ENCODE results near the gene PDLIM5. TPM values are rescaled to one million over a fixed set of nuclear protein-coding genes. Genes with fewer than 3 reads are reported as not detected.
"Not testable (repeated sequence)": the region's sequence is repeated elsewhere in the genome, so short reads cannot be mapped to it uniquely, and the experiment has no call there.

Gene PDLIM5
- total and polyA plus RNA-seq, 5 donors from 2014 or later: 36.5 to 64.5 (median 45.3) TPM

DNA sequence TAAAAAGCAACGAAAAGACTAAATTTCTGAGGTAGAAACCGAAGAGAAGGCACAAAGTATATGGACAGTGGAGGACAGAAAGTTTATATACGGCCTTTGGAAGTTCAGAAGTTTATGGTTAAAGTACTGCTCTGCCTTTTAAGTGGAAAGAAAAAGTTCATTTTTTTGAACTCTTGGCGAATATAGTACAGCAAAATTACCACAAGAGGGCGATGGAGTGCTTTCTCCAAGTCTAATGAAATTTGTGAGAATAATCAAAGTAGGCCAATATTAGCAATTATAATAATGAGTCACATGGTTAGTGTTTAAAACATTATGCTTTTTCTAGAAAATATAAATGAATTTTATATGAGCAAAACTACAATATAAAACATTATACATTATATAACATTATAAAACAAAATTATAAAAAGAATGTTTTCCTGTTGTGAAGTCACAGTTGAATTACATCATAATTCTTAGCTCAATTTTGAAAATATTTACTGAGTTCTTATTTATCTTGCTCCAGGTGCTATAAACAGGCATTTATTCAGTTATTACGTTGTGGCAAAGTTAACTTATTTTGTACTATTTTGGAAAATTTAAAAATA is 169.8 kb downstream of the PDLIM5 start:
- Mint-ChIP-seq H3K27me3 (no peaks in the 10 kb centered on the region), H3K36me3 (peaks cover 21% of the 10 kb centered on the region), H3K27ac (no peak overlapping the region), H3K9me3 (no peaks in the 10 kb centered on the region), H3K4me3 (no peak overlapping the region), H3K4me1 (peaks cover 0 to 4% (median 0%) of the 10 kb centered on the region in 4 donors)
- no peak for ATAC-seq (ENCODE audit: low read depth in 2 of 2)
- Histone ChIP-seq H3K27me3 (ENCODE audit: control insufficient read depth, insufficient read depth, low read length) (no peaks in the 10 kb centered on the region), H3K27ac (ENCODE audit: insufficient read depth, low read length, poor library complexity, severe bottlenecking) (no peak overlapping the region), H3K4me1 (ENCODE audit: control insufficient read depth, insufficient read depth, low read length, poor library complexity, severe bottlenecking) (no peaks in the 10 kb centered on the region), H3K4me3 (ENCODE audit: low read depth, low read length) (no peak overlapping the region), H3K9me3 (ENCODE audit: control insufficient read depth in 2 of 2, low read length in 2 of 2) (no peaks in the 10 kb centered on the region), H3K36me3 (ENCODE audit: control insufficient read depth, insufficient read depth, low read length) (peaks cover 2% of the 10 kb centered on the region)
- DNase-seq: peak; percentile 3 to 54 (median 36)

DNA sequence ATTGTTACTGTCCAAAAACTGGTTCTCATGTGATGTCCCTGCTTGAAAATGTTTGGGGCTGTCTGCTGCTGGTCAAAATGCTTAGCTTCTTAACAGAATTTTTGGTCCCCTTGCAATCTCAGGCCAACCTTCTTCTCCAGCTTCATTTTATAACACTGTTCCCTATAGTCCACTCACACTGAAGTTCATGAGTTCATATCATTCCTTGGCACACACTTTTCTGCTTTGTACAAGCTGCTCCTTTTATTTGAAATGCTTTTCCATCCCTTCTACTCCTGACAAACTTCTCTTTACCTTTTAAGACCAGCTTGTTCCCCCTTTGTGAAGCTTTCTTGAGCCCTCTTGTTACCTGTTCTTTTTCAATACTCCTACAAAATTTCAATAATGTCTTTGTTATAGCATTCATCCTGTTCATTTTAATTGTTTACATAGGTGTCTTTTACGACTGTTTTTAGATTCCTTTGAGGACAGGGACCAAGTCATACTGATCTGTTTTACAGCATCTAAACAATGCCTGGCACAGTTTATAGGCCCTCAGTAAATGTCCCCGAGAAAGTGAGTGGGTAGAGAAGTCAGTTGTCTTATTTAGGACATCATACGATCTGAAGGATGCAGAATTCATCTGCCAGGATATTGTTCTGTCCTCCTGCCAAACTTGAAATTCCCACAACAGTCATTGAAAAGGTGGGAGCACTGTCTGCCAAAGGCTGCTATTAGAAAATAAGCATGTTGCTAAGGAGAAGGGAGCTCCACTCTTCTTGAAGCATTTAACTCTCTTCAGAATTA is 171.6 kb downstream of the PDLIM5 start:
- peak overlapping the region in 1 of 3 donors; percentile 33 for H3K27ac Mint-ChIP-seq
- Histone ChIP-seq H3K36me3 (ENCODE audit: control insufficient read depth, insufficient read depth, low read length) (peaks cover 2% of the 10 kb centered on the region), H3K4me3 (ENCODE audit: low read depth, low read length) (no peak overlapping the region), H3K27ac (ENCODE audit: insufficient read depth, low read length, poor library complexity, severe bottlenecking) (no peak overlapping the region), H3K27me3 (ENCODE audit: control insufficient read depth, insufficient read depth, low read length) (no peaks in the 10 kb centered on the region), H3K4me1 (ENCODE audit: control insufficient read depth, insufficient read depth, low read length, poor library complexity, severe bottlenecking) (no peaks in the 10 kb centered on the region), H3K9me3 (ENCODE audit: control insufficient read depth in 2 of 2, low read length in 2 of 2) (no peaks in the 10 kb centered on the region)
- H3K9me3 Mint-ChIP-seq: no peaks in the 10 kb centered on the region
- H3K4me3 Mint-ChIP-seq: no peak overlapping the region
- ATAC-seq (ENCODE audit: low read depth in 2 of 2): no peak
- peaks cover 0 to 4% (median 0%) of the 10 kb centered on the region in 4 donors for H3K4me1 Mint-ChIP-seq
- H3K27me3 Mint-ChIP-seq: no peaks in the 10 kb centered on the region
- no peak for DNase-seq
- peaks cover 13% of the 10 kb centered on the region for H3K36me3 Mint-ChIP-seq

DNA sequence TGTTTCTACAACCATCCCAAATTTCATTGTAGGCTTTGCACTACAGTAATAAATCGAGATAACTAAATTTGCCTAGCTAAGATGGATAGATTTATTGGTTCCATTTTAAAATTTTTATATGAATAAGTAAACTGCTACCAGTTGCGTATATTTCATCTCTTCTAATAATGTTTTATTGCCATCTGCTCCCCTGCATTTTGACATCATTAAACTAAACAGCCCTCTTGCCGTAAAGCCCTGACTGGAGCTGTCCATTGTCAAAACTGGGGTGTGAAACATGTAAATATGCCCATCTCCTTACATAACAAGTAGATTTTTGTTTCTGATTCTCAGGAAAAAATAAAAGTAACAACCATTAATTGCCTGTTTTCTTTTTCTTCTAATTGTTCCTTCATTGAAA is 175.2 kb downstream of the PDLIM5 start:
- no peaks in the 10 kb centered on the region for H3K4me1 Mint-ChIP-seq
- H3K27ac ChIP-seq (ENCODE audit: insufficient read depth, low read length, poor library complexity, severe bottlenecking): no peak overlapping the region

DNA sequence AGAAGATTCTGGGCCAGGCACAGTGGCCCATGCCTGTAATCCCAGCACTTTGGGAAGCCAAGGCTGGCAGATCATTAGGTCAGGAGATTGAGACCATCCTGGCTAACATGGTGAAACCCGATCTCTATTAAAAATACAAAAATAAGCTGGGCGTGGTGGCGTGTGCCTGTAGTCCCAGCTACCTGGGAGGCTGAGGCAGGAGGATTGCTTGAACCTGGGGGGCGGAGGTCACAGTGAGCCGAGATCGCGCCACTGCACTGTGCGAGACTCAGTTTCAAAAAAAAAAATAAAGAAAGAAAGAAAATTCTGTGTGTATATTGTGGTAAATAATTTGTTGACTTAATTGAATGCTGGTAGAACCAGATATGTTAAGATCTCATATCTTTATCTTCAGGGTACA is 177.3 kb downstream of the PDLIM5 start:
- not testable (repeated sequence) for H3K9me3 Mint-ChIP-seq; H3K4me3 ChIP-seq (ENCODE audit: low read depth, low read length); H3K4me3 Mint-ChIP-seq; H3K9me3 ChIP-seq (ENCODE audit: control insufficient read depth in 2 of 2, low read length in 2 of 2); H3K27ac ChIP-seq (ENCODE audit: insufficient read depth, low read length, poor library complexity, severe bottlenecking); H3K27me3 ChIP-seq (ENCODE audit: control insufficient read depth, insufficient read depth, low read length); ATAC-seq (ENCODE audit: low read depth in 2 of 2); DNase-seq; H3K4me1 Mint-ChIP-seq; H3K27me3 Mint-ChIP-seq; H3K36me3 ChIP-seq (ENCODE audit: control insufficient read depth, insufficient read depth, low read length); H3K4me1 ChIP-seq (ENCODE audit: control insufficient read depth, insufficient read depth, low read length, poor library complexity, severe bottlenecking)
- peaks cover 20% of the 10 kb centered on the region for H3K36me3 Mint-ChIP-seq
- peak overlapping the region in 1 of 3 donors; percentile 17 for H3K27ac Mint-ChIP-seq

More for the DNA sequence above, 175.2 kb downstream of the PDLIM5 start:
- no peak overlapping the region for H3K27ac Mint-ChIP-seq
- H3K36me3 Mint-ChIP-seq: peaks cover 14% of the 10 kb centered on the region
- Histone ChIP-seq H3K4me1 (ENCODE audit: control insufficient read depth, insufficient read depth, low read length, poor library complexity, severe bottlenecking) (no peaks in the 10 kb centered on the region), H3K27me3 (ENCODE audit: control insufficient read depth, insufficient read depth, low read length) (no peaks in the 10 kb centered on the region), H3K36me3 (ENCODE audit: control insufficient read depth, insufficient read depth, low read length) (no peaks in the 10 kb centered on the region), H3K4me3 (ENCODE audit: low read depth, low read length) (no peak overlapping the region), H3K9me3 (ENCODE audit: control insufficient read depth in 2 of 2, low read length in 2 of 2) (no peaks in the 10 kb centered on the region)
- no peaks in the 10 kb centered on the region for H3K9me3 Mint-ChIP-seq
- no peak for DNase-seq
- H3K4me3 Mint-ChIP-seq: no peak overlapping the region
- ATAC-seq (ENCODE audit: low read depth in 2 of 2): no peak
- no peaks in the 10 kb centered on the region for H3K27me3 Mint-ChIP-seq

DNA sequence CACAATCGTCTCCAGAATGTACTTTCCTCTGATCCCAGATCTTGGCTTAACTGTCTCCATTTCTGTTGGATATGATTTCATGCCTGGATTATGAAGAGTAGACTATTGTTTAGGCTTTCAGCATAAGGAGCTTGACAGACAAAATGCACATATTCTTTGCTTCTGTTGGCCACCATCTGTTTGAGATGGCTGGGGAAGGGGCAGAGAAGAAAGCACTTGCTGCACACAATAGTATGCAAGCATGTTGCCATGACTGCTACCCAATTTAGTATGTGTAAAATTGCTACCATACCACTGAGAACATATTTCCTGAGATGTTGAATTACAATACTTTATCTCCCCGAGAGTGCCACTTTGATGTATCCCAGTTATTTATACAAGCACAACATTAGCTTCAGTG is 178.1 kb downstream of the PDLIM5 start:
- Histone ChIP-seq H3K4me3 (ENCODE audit: low read depth, low read length) (no peak overlapping the region), H3K36me3 (ENCODE audit: control insufficient read depth, insufficient read depth, low read length) (no peaks in the 10 kb centered on the region), H3K9me3 (ENCODE audit: control insufficient read depth in 2 of 2, low read length in 2 of 2) (no peaks in the 10 kb centered on the region), H3K4me1 (ENCODE audit: control insufficient read depth, insufficient read depth, low read length, poor library complexity, severe bottlenecking) (no peaks in the 10 kb centered on the region), H3K27ac (ENCODE audit: insufficient read depth, low read length, poor library complexity, severe bottlenecking) (no peak overlapping the region), H3K27me3 (ENCODE audit: control insufficient read depth, insufficient read depth, low read length) (no peaks in the 10 kb centered on the region)
- H3K36me3 Mint-ChIP-seq: peaks cover 17% of the 10 kb centered on the region
- H3K4me3 Mint-ChIP-seq: no peak overlapping the region
- ATAC-seq (ENCODE audit: low read depth in 2 of 2): no peak
- H3K27me3 Mint-ChIP-seq: no peaks in the 10 kb centered on the region
- no peak overlapping the region for H3K27ac Mint-ChIP-seq
- H3K9me3 Mint-ChIP-seq: no peaks in the 10 kb centered on the region
- no peak for DNase-seq
- H3K4me1 Mint-ChIP-seq: no peaks in the 10 kb centered on the region

DNA sequence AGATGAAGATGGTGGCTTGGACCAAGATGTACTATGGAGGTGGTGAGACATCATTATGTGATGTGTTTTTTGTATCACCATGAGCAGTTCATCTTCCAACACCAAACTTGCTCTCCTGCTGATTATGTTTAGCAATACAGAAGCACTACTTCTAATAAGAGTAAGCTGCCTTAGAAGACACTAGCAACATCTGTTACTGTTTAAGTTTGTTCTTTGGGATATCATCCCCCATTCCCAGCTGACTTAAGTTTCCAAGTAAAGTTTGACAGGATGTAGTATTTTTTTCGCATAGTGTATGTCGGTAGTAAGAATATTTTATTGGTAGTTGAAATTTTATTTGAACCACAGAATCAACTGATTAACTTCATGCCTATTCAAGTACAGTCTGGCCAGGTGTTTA is 182.5 kb downstream of the PDLIM5 start:
- no peak overlapping the region for H3K27ac ChIP-seq (ENCODE audit: insufficient read depth, low read length, poor library complexity, severe bottlenecking)
- no peaks in the 10 kb centered on the region for H3K9me3 ChIP-seq (ENCODE audit: control insufficient read depth in 2 of 2, low read length in 2 of 2)
- no peak overlapping the region for H3K4me3 ChIP-seq (ENCODE audit: low read depth, low read length)
- H3K4me1 Mint-ChIP-seq: peaks cover 0 to 2% (median 0%) of the 10 kb centered on the region in 4 donors
- H3K4me3 Mint-ChIP-seq: no peak overlapping the region
- H3K36me3 Mint-ChIP-seq: peaks cover 23% of the 10 kb centered on the region
- no peaks in the 10 kb centered on the region for H3K27me3 Mint-ChIP-seq
- ATAC-seq (ENCODE audit: low read depth in 2 of 2): no peak
- no peaks in the 10 kb centered on the region for H3K4me1 ChIP-seq (ENCODE audit: control insufficient read depth, insufficient read depth, low read length, poor library complexity, severe bottlenecking)
- H3K27me3 ChIP-seq (ENCODE audit: control insufficient read depth, insufficient read depth, low read length): no peaks in the 10 kb centered on the region
- H3K9me3 Mint-ChIP-seq: peaks cover 0 to 2% (median 0%) of the 10 kb centered on the region in 7 donors
- no peaks in the 10 kb centered on the region for H3K36me3 ChIP-seq (ENCODE audit: control insufficient read depth, insufficient read depth, low read length)
- no peak for DNase-seq
- H3K27ac Mint-ChIP-seq: no peak overlapping the region

DNA sequence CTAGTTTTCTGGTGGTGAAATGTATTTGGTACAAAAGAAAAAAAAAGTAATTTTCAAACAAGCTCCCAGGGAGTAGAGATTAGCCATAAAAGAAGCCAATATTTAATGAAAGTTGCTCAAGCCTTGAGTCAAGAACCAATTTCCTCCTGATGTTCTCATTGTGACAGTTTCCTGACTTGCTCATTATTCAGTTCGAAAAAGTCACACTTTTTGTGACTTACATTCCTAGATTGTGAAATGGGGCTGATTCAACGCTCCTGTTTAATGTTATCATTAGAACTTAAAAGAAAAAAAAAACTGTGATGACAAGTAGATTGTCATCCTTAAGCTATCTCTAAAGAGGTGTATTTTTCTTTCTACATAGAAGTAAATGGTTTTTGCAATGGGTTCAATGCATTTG is 183.4 kb downstream of the PDLIM5 start:
- Mint-ChIP-seq H3K9me3 (peaks cover 0 to 2% (median 0%) of the 10 kb centered on the region in 7 donors), H3K4me1 (peaks cover 0 to 3% (median 0%) of the 10 kb centered on the region in 4 donors), H3K36me3 (peaks cover 18% of the 10 kb centered on the region), H3K4me3 (no peak overlapping the region), H3K27ac (no peak overlapping the region), H3K27me3 (no peaks in the 10 kb centered on the region)
- no peaks in the 10 kb centered on the region for H3K36me3 ChIP-seq (ENCODE audit: control insufficient read depth, insufficient read depth, low read length)
- H3K27me3 ChIP-seq (ENCODE audit: control insufficient read depth, insufficient read depth, low read length): no peaks in the 10 kb centered on the region
- no peak overlapping the region for H3K27ac ChIP-seq (ENCODE audit: insufficient read depth, low read length, poor library complexity, severe bottlenecking)
- H3K4me1 ChIP-seq (ENCODE audit: control insufficient read depth, insufficient read depth, low read length, poor library complexity, severe bottlenecking): no peaks in the 10 kb centered on the region
- no peak for DNase-seq
- H3K4me3 ChIP-seq (ENCODE audit: low read depth, low read length): no peak overlapping the region
- H3K9me3 ChIP-seq (ENCODE audit: control insufficient read depth in 2 of 2, low read length in 2 of 2): no peaks in the 10 kb centered on the region
- no peak for ATAC-seq (ENCODE audit: low read depth in 2 of 2)

DNA sequence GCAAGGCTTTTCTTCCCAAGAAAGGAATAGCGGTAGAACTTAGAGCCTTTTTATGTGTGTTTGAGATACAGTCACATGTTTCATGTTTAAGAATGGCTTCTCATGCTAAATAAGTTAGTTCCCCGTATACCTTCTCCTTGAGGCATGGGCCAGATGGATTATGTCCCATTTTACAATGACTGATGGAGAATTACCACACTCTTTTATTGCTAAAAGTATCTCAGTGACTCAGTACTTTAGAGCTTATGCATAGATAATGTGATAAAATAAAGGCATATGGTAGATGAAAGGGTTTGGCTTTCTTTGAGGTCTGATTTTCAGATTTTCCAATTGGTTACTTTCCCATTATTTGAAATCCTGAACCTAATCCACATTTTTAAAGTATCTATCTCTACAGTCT is 184.3 kb downstream of the PDLIM5 start:
- ATAC-seq (ENCODE audit: low read depth in 2 of 2) (no peak), DNase-seq (no peak)
- Histone ChIP-seq H3K27me3 (ENCODE audit: control insufficient read depth, insufficient read depth, low read length) (no peaks in the 10 kb centered on the region), H3K9me3 (ENCODE audit: control insufficient read depth in 2 of 2, low read length in 2 of 2) (no peaks in the 10 kb centered on the region), H3K27ac (ENCODE audit: insufficient read depth, low read length, poor library complexity, severe bottlenecking) (no peak overlapping the region), H3K36me3 (ENCODE audit: control insufficient read depth, insufficient read depth, low read length) (no peaks in the 10 kb centered on the region), H3K4me3 (ENCODE audit: low read depth, low read length) (no peak overlapping the region), H3K4me1 (ENCODE audit: control insufficient read depth, insufficient read depth, low read length, poor library complexity, severe bottlenecking) (no peaks in the 10 kb centered on the region)
- H3K4me3 Mint-ChIP-seq: no peak overlapping the region
- peaks cover 0 to 2% (median 0%) of the 10 kb centered on the region in 7 donors for H3K9me3 Mint-ChIP-seq
- H3K36me3 Mint-ChIP-seq: peaks cover 23% of the 10 kb centered on the region
- H3K4me1 Mint-ChIP-seq: peaks cover 0 to 3% (median 0%) of the 10 kb centered on the region in 4 donors
- H3K27me3 Mint-ChIP-seq: no peaks in the 10 kb centered on the region
- no peak overlapping the region for H3K27ac Mint-ChIP-seq
